Colonic mucosa (tissue), 4 donors: ENCODE measurements around the gene RPS18. TPM values are rescaled to one million over a fixed set of nuclear protein-coding genes. Genes with fewer than 3 reads are reported as not detected.
"Not testable (repeated sequence)": the region's sequence is repeated elsewhere in the genome, so short reads cannot be mapped to it uniquely, and the experiment has no call there.

ENCODE experiments used
- DNase-seq: peaks from one replicate; pipeline ENCODE4 v3.0.0-alpha.2; 2020
- H3K27ac ChIP-seq: fragments of 200-600 bp; one replicate; pipeline ENCODE4 v1.8.0; 2021
- H3K27me3 ChIP-seq: fragments of 200-600 bp; one replicate; pipeline ENCODE4 v1.8.0; 2021
- H3K36me3 ChIP-seq: fragments of 200-600 bp; one replicate; pipeline ENCODE4 v1.8.0; 2021
- H3K4me1 ChIP-seq: fragments of 200-600 bp; one replicate; pipeline ENCODE4 v1.8.0; 2021; ENCODE audit warnings: mild to moderate bottlenecking
- H3K4me3 ChIP-seq: fragments of 200-600 bp; one replicate; pipeline ENCODE4 v1.8.0; 2021
- H3K9ac ChIP-seq, 2 donors: one replicate each; pipeline ENCODE4 v1.7.0; 2013; ENCODE audit warnings: control low read depth in 2 of 2, low read depth in 2 of 2, low read length in 2 of 2
- H3K9me3 ChIP-seq: fragments of 200-600 bp; one replicate; pipeline ENCODE4 v1.8.0; 2021
- CTCF ChIP-seq: fragments of 200-600 bp; IDR thresholded peaks from one replicate; pipeline ENCODE4 v1.8.0; 2022; ENCODE audit warnings: antibody characterized with exemption, mild to moderate bottlenecking
- intact Hi-C: fragments of 100-400 bp; cut with DNase I; formaldehyde crosslinking; loops from one replicate; pipeline ENCODE4 v1.14.1; 2022
- total RNA-seq, 2 donors: library from RNA; stranded (reverse); fragmentation: NEBNext Ultra II Directional in 1 of 2; extraction: Animal tissue kit (Norgen Biotek cat#: 25700) in 1 of 2; gene quantifications; one replicate each; pipeline ENCODE4 v1.2.1, GENCODE V29; 2021
- donor health status: healthy.
- donor health status: DM: no; HTN: no; CAD: no.
- donor health status: DM: no; HTN: no; CAD: no.

RPS18 gene
- total RNA-seq, 2 donors from 2014 or later = 1,996 to 2,041 TPM

DNA sequence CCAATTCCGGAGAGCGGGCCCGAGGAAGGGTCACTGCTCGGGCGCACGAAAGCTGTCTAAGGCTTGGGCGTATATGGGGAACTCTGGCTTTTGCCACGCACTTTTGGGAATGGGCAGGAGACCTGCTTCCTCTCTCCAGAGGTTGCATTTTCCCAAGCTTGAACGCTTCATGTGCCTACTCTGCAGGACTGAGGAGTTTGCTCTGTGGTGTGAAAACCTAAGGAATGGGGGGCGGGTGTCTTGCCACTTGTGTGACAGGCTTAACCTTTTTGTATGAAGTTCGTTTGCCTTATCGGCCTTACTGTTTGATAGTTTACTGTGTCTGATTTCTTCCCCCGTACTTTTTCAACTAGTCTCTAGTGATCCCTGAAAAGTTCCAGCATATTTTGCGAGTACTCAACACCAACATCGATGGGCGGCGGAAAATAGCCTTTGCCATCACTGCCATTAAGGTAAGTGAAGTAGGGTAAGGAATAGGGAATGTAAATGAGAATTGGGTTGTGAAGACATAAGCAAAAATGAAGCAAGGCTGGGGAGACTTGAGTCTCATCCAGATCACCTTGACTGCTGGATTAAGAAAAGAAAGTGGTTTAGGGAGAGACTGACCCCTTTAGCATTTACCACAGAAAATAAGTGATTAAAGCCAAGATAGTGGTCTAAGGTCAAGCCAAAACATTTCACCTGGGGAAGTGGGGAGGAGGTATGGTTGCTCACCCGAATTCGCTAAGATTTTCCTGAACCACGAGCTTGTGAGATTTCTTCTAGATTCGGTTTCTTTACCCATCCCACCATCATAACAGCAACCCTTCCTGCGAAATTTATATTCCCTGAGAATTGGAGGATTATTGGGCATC lies 627 bp downstream of the RPS18 start:
- Histone ChIP-seq H3K9ac (peak overlapping the region; percentile 76 to 97), H3K27ac (peak overlapping the region; percentile 84), H3K36me3 (peaks cover 4% of the 10 kb centered on the region), H3K27me3 (no peaks in the 10 kb centered on the region), H3K9me3 (no peaks in the 10 kb centered on the region), H3K4me3 (peak overlapping the region; percentile 90), H3K4me1 (peaks cover 43% of the 10 kb centered on the region)
- no peak for DNase-seq
- intact Hi-C loops = no loop called here
- TF ChIP-seq CTCF = no peak

- peak overlapping the region; percentile 84 for H3K27ac ChIP-seq
- H3K27me3 ChIP-seq = no peaks in the 10 kb centered on the region
- H3K36me3 ChIP-seq = peaks cover 4% of the 10 kb centered on the region
- intact Hi-C loops = no loop called here
- no peak for DNase-seq
- no peaks in the 10 kb centered on the region for H3K9me3 ChIP-seq
- TF ChIP-seq CTCF = no peak
- peak overlapping the region; percentile 76 to 97 for H3K9ac ChIP-seq
- peaks cover 43% of the 10 kb centered on the region for H3K4me1 ChIP-seq
- peak overlapping the region; percentile 90 for H3K4me3 ChIP-seq
Observed at GRCh38 chr6:33273129-33273923, 1.5 kb downstream of the RPS18 start.

DNA sequence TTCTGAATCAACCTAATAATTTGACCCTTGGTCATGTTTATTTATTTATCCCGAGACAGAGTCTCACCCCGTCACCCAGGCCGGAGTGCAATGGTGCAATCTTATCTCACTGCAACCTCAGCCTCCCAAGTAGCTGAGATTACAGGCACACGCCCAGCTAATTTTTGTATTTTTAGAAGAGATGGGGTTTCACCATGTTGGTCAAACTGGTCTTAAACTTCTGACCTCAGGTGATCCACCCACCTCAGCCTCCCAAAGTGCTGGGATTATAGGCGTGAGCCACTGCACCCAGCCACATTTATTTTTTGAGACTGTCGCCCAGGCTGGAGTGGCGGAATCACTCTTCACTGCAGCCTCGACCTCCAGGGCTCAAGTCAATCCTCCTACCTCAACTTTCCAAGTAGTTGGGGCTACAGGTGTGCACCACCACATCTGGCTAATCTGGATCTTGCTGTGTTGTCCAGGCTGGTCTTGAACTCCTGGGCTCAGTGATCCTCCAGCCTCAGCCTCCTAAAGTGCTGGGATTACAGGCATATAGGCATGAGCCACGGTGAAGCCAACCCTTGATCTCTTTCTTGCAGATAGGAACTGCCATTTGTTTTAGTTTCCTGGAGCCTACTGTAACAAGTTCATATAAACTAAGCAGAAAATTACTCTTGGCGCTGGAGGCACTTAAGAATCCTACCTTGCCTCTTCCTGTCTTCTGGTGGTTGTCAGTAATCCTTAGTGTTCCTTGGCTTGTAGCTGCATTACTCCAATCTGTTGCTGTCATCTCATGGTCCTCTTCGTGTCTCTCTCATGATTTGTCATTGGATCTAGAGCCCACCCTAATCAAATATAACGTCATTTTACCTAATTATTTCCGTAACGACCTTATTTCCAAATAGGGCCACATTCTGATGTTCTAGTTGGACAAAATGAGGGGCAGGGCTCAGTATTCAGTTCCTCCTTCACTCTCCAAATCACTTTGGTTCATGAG lies 2.3 kb downstream of the RPS18 start:
- intact Hi-C loops = no loop called here
- H3K27ac ChIP-seq = peak overlapping the region; percentile 34

DNA sequence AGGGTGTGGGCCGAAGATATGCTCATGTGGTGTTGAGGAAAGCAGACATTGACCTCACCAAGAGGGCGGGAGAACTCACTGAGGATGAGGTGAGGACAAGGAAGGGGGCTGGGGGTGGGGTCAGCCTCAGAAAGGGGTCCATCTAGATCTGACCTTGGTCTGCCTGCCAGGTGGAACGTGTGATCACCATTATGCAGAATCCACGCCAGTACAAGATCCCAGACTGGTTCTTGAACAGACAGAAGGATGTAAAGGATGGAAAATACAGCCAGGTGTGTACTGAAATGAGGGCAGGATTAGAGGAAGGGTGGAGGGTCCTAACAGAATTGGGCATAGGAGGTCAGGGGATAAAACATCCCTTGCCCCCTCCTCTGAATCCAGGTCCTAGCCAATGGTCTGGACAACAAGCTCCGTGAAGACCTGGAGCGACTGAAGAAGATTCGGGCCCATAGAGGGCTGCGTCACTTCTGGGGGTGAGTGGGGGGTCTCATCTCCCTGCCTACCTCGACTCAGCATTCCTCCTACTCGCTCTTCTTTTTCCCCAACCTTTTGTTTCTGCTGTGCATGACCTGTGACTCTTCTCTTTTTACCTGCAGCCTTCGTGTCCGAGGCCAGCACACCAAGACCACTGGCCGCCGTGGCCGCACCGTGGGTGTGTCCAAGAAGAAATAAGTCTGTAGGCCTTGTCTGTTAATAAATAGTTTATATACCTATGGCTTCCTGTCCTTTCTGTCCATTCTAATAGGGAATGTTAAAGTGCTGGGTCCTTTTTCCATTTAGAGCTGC lies 4.1 kb downstream of the RPS18 start:
- peak overlapping the region in 1 of 2 donors; percentile 85 for H3K9ac ChIP-seq
- DNase-seq = not testable (repeated sequence)

More for the DNA sequence above, 2.3 kb downstream of the RPS18 start:
- Histone ChIP-seq H3K9ac (peak overlapping the region; percentile 13 to 97), H3K27me3 (no peaks in the 10 kb centered on the region), H3K9me3 (no peaks in the 10 kb centered on the region), H3K4me1 (peaks cover 43% of the 10 kb centered on the region), H3K4me3 (peak overlapping the region; percentile 90), H3K36me3 (peaks cover 4% of the 10 kb centered on the region)
- no peak for TF ChIP-seq CTCF
- no peak for DNase-seq

DNA sequence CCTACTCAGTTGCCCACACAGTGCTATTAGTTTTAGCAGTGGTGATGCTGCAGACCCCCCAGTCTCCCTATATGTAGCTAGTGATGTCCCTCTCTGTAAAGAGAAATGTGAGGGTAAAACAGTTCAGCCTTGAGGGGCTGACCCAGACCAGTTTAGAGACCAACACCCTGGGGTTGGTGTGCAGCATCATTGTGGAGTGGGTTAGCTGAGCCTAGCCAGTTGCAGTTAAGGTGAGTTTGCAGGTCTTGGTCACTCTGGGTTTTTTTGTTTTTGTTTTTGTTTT lies 4.6 kb downstream of the RPS18 start:
- Histone ChIP-seq H3K36me3 (peaks cover 4% of the 10 kb centered on the region), H3K4me1 (peaks cover 36% of the 10 kb centered on the region)
- intact Hi-C loops = loop anchor here (2.0 kb wide), 1 partner anchor 40 kb away; the partner anchor contains the start of gene ZBTB22

More for the DNA sequence above, 4.1 kb downstream of the RPS18 start:
- not testable (repeated sequence) for H3K9me3 ChIP-seq, H3K27me3 ChIP-seq, H3K36me3 ChIP-seq
- intact Hi-C loops = loop anchor here (2.0 kb wide), 1 partner anchor 41 kb away; the partner anchor contains the start of gene ZBTB22
- Histone ChIP-seq H3K4me3 (peak overlapping the region; percentile 64), H3K4me1 (peaks cover 38% of the 10 kb centered on the region), H3K27ac (peak overlapping the region; percentile 94)

More for the DNA sequence above, 4.6 kb downstream of the RPS18 start:
- no peak for TF ChIP-seq CTCF
- Histone ChIP-seq H3K27ac (peak overlapping the region; percentile 94), H3K27me3 (no peaks in the 10 kb centered on the region), H3K4me3 (peak overlapping the region; percentile 64), H3K9ac (peak overlapping the region; percentile 85 to 91), H3K9me3 (no peaks in the 10 kb centered on the region)
- no peak for DNase-seq
